Brain microvascular endothelial cell (primary cell): ENCODE measurements around the gene SDHA.
"Not testable (repeated sequence)": the region's sequence is repeated elsewhere in the genome, so short reads cannot be mapped to it uniquely, and the experiment has no call there.

ENCODE experiments used
- DNase-seq: peaks from one replicate; pipeline ENCODE4 v3.0.0-alpha.2; 2020
- H3K27ac ChIP-seq: fragments of 250-450 bp; sonication (Bioruptor Pico); 2 replicates; pipeline ENCODE4 v1.5.1; 2020; ENCODE audit warnings: mild to moderate bottlenecking, moderate library complexity
- H3K27me3 ChIP-seq: fragments of 250-450 bp; sonication (Bioruptor Pico); replicated peaks from 2 replicates; pipeline ENCODE4 v1.5.1; 2020; ENCODE audit warnings: mild to moderate bottlenecking
- H3K36me3 ChIP-seq: fragments of 250-450 bp; sonication (Bioruptor Pico); replicated peaks from 2 replicates; pipeline ENCODE4 v1.5.1; 2020; ENCODE audit warnings: mild to moderate bottlenecking
- H3K4me3 ChIP-seq: 2 replicates; pipeline ENCODE4 v1.5.1; 2011; ENCODE audit warnings: low read depth, mild to moderate bottlenecking, control low read depth, low read length, moderate library complexity
- in situ Hi-C: cut with HindIII; loops from 2 replicates; pipeline ENCODE4 v1.10.0; 2017; ENCODE audit warnings: low sequenced_read_pairs, low pct_ligation_motif_present
- TF ChIP-seq, protein P1 (sequence below): IDR thresholded peaks from 2 replicates; pipeline ENCODE4 v1.5.1; 2011; ENCODE audit warnings: low read depth, mild to moderate bottlenecking, moderate library complexity, low read length, control low read depth, inconsistent platforms; ENCODE audit errors: missing control alignments

Gene SDHA

DNA sequence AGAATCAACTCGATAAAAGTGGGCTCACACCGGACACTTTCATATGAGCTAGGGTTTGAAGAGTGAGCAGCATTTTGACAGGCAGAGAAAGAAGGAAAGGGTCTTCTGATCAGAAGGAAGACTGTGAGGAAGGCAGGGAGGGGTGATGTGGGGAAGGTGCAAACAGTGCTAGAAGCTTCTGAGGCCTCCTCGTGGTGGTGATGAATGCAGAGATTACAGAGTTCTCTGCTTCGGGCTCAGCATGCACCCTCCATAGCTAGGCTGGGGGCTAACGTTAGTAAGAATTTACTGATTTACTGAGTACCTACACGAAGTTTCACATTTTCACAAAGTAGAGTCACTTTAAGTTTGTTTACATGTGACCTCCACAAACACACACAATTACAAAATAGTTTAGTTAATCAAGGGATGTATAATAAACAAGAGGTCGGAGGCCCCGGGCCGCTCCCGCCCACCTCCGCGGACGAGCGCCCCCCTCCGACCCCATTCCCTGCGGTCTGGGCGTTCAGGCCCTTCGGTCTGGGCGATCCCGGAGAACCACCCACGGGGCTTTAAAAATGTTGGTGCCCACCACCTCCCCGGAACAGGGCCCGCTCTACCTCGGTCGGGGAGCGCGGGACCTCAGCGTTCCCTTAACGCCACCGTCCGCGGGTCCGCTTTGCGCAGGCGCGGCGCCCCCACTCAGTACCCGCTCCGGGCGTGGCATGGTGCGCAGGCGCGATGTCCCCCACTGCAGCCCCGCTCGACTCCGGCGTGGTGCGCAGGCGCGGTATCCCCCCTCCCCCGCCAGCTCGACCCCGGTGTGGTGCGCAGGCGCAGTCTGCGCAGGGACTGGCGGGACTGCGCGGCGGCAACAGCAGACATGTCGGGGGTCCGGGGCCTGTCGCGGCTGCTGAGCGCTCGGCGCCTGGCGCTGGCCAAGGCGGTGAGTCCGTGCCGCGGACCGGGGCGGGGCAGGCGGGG is at the start of gene SDHA, which contains the start of gene CCDC127:
TSS of gene SDHA (plus strand) at position 827 of the 963 bp plus-strand sequence. CDS start at position 863, 36 bp downstream.
TSS of gene CCDC127 (minus strand) at position 660 of the 963 bp plus-strand sequence. CDS start 1,304 bp downstream, outside the sequence.
- H3K27me3 ChIP-seq, H3K36me3 ChIP-seq, in situ Hi-C loops: not testable (repeated sequence)
- TF ChIP-seq, protein P1, sequence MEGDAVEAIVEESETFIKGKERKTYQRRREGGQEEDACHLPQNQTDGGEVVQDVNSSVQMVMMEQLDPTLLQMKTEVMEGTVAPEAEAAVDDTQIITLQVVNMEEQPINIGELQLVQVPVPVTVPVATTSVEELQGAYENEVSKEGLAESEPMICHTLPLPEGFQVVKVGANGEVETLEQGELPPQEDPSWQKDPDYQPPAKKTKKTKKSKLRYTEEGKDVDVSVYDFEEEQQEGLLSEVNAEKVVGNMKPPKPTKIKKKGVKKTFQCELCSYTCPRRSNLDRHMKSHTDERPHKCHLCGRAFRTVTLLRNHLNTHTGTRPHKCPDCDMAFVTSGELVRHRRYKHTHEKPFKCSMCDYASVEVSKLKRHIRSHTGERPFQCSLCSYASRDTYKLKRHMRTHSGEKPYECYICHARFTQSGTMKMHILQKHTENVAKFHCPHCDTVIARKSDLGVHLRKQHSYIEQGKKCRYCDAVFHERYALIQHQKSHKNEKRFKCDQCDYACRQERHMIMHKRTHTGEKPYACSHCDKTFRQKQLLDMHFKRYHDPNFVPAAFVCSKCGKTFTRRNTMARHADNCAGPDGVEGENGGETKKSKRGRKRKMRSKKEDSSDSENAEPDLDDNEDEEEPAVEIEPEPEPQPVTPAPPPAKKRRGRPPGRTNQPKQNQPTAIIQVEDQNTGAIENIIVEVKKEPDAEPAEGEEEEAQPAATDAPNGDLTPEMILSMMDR, result peak; percentile 63
- peak within 1 kb of the TSS; percentile 85 for H3K4me3 ChIP-seq
- DNase-seq, result peak; percentile 84
- H3K27ac ChIP-seq, result peak within 1 kb of the TSS; percentile 67

GRCh38 chr5:169071-169727 is 48.9 kb upstream of the SDHA start:
- Histone ChIP-seq H3K27ac (peak overlapping the region; percentile 99), H3K4me3 (no peak overlapping the region), H3K36me3 (no peaks in the 10 kb centered on the region), H3K27me3 (no peaks in the 10 kb centered on the region)
- peak; percentile 84 for DNase-seq
- in situ Hi-C loops, result no loop called here
- TF ChIP-seq, protein P1, result no peak

- H3K36me3 ChIP-seq, result no peaks in the 10 kb centered on the region
- in situ Hi-C loops, result no loop called here
- TF ChIP-seq, protein P1, result no peak
- no peak overlapping the region for H3K4me3 ChIP-seq
- no peak for DNase-seq
- H3K27ac ChIP-seq, result peak overlapping the region; percentile 99
- H3K27me3 ChIP-seq, result no peaks in the 10 kb centered on the region
These were observed 48.4 kb upstream of the SDHA start for GRCh38 chr5:169728-170094.

DNA sequence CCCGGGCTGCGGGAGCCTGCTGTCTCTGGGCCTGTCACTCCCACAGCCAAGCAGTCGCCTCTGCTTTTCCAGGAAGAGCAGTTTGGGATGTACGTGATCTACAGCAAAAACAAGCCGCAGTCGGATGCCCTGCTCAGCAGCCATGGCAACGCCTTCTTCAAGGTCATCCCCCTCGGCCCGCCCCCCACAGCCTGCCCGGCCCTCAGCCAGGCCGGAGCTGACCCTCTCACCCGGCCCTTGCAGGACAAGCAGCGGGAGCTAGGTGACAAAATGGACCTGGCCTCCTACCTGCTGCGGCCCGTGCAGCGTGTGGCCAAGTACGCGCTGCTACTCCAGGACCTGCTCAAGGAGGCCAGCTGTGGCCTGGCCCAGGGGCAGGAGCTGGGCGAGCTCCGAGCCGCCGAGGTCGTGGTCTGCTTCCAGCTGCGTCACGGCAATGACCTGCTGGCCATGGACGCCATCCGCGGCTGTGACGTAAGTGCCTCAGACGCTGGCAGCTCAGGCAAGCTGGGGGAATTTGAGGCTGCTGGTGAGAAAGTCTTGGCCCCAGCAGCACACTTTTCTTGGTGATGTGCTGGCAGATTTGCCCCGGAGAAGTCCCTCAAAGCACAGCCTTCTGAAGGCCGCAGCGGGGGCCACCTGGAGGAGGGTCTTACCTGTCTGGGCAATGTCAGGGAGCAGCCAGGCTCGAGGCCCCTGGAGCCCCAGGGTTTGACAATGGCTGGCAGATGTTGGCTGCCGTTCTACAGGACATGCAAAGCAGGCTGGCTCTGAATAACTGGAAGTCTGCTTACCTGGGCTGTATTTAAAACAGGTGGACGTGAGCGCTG is 46.9 kb upstream of the SDHA start:
- Histone ChIP-seq H3K27ac (no peak overlapping the region), H3K36me3 (no peaks in the 10 kb centered on the region), H3K27me3 (no peaks in the 10 kb centered on the region), H3K4me3 (no peak overlapping the region)
- in situ Hi-C loops, result no loop called here
- no peak for DNase-seq
- TF ChIP-seq, protein P1, result no peak

- no peak for DNase-seq
- no peak overlapping the region for H3K27ac ChIP-seq
- no peaks in the 10 kb centered on the region for H3K36me3 ChIP-seq
- no peaks in the 10 kb centered on the region for H3K27me3 ChIP-seq
- no peak overlapping the region for H3K4me3 ChIP-seq
- in situ Hi-C loops, result no loop called here
- TF ChIP-seq, protein P1, result no peak
These were observed 46.3 kb upstream of the SDHA start for GRCh38 chr5:171801-172331.
